ENCODE measurements around the gene CHRNE.
"Not testable (repeated sequence)": the region's sequence is repeated elsewhere in the genome, so short reads cannot be mapped to it uniquely, and the experiment has no call there.

The CHRNE gene

GRCh38 chr17:4933646-4934045, 30.7 kb upstream of the CHRNE start:
- TF ChIP-seq CTCF (IDR thresholded peaks at IDR 0.05; ENCODE audit: insufficient read depth, missing control alignments), result no peak
- FAIRE-seq, result no peak
- no peak for DNase-seq (ENCODE audit: insufficient read length, low spot score)

GRCh38 chr17:4932756-4933155, 29.9 kb upstream of the CHRNE start:
- DNase-seq (ENCODE audit: insufficient read length, low spot score) (no peak), FAIRE-seq (no peak)
- no peak for TF ChIP-seq CTCF (IDR thresholded peaks at IDR 0.05; ENCODE audit: insufficient read depth, missing control alignments)

GRCh38 chr17:4931963-4932362, 29.1 kb upstream of the CHRNE start, which contains the start of gene GP1BA:
Gene GP1BA (plus strand): TSS chr17:4932277. CDS start chr17:4932605, 328 bp downstream.
- DNase-seq (ENCODE audit: insufficient read length, low spot score) (peak; percentile 2), FAIRE-seq (no peak)
- TF ChIP-seq CTCF (IDR thresholded peaks at IDR 0.05; ENCODE audit: insufficient read depth, missing control alignments), result no peak

- no peak for TF ChIP-seq CTCF (IDR thresholded peaks at IDR 0.05; ENCODE audit: insufficient read depth, missing control alignments)
- FAIRE-seq, result no peak
Measured at GRCh38 chr17:4928881-4929280, 26.0 kb upstream of the CHRNE start.

DNA sequence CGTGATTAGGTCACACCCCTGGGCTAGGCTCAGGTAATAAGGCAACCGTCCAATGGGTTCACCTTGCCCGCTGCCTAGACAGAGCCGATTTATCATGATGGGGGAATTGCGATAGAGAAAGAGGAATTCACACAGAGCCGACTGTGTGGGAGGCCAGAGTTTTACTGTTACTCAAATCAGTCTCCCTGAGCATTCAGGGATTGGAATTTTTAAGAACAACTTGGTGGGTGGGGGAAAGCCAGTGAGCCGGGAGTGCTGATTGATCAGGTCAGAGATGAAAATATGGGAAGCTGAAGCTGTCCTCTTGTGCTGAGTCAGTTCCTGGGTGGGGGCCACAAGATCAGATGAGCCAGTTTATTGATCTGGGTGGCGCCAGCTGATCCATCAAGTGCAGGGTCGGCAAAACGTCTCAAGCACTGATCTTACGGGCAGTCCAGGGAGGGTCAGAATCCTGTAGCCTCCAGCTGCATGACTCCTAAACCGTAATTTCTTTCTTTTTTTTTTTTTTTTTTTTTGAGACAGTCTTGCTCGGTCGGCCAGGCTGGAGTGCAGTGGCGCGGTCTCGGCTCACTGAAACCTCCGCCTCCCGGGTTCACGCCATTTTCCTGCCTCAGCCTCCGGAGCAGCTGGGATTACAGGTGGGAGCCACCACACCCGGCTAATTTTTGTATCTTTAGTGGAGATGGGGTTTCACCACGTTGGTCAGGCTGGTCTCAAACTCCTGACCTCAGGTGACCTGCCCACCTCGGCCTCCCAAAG, 23.9 kb upstream of the CHRNE start:
- not testable (repeated sequence) for DNase-seq (ENCODE audit: insufficient read length, low spot score); FAIRE-seq

More at GRCh38 chr17:4928881-4929280, 26.0 kb upstream of the CHRNE start:
- no peak for DNase-seq (ENCODE audit: insufficient read length, low spot score)

DNA sequence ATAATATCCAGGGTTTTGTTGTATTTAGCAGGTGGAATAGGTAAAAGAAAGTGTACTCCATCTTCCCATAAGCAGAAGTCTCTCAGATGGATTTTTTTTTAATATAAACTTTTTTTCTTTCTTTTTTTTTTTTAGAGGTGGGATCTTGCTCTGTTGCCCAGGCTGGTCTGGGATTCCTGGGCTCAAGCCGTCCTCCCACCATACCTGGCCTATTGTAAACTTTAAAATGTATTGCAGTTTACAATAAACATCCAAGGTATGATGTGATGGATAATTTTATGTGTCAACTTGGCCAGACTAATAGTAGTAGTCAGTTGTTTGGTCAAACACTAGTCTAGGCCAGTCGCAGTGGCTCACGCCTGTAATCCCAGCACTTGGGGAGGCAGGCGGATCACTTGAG, 18.4 kb upstream of the CHRNE start:
- TF ChIP-seq CTCF (IDR thresholded peaks at IDR 0.05; ENCODE audit: insufficient read depth, missing control alignments), result no peak
- FAIRE-seq, result no peak

GRCh38 chr17:4920351-4921048, 17.6 kb upstream of the CHRNE start:
- FAIRE-seq (no peak), DNase-seq (ENCODE audit: insufficient read length, low spot score) (no peak)
- no peak for TF ChIP-seq CTCF (IDR thresholded peaks at IDR 0.05; ENCODE audit: insufficient read depth, missing control alignments)

More for the DNA sequence above, 18.4 kb upstream of the CHRNE start:
- DNase-seq (ENCODE audit: insufficient read length, low spot score), result no peak
